Hepatocyte (in vitro differentiated cells): ENCODE data around the gene ZDHHC11B. TPM values are rescaled to one million over a fixed set of nuclear protein-coding genes. Genes with fewer than 3 reads are reported as not detected.
"Not testable (repeated sequence)": the region's sequence is repeated elsewhere in the genome, so short reads cannot be mapped to it uniquely, and the experiment has no call there.

Source experiments
- DNase-seq: peaks from one replicate; pipeline ENCODE4 v3.0.0-alpha.2; 2016; ENCODE audit warnings: low spot score
- H2AFZ ChIP-seq: fragments of 200-600 bp; sonication (generic); 2 replicates; pipeline ENCODE4 v1.6.0; 2016; ENCODE audit warnings: antibody characterized with exemption, mild to moderate bottlenecking
- H3K27ac ChIP-seq: fragments of 200-600 bp; sonication (generic); 2 replicates; pipeline ENCODE4 v1.5.1; 2016; ENCODE audit warnings: mild to moderate bottlenecking
- H3K27me3 ChIP-seq: fragments of 200-600 bp; sonication (generic); 2 replicates; pipeline ENCODE4 v1.6.1; 2016
- H3K36me3 ChIP-seq: fragments of 200-600 bp; sonication (generic); replicated peaks from 2 replicates; pipeline ENCODE4 v1.5.1; 2016; ENCODE audit warnings: low read depth; ENCODE audit not compliant: insufficient read depth
- H3K4me1 ChIP-seq: fragments of 200-600 bp; sonication (generic); 2 replicates; pipeline ENCODE4 v1.5.1; 2016; ENCODE audit warnings: mild to moderate bottlenecking, moderate library complexity; ENCODE audit not compliant: insufficient read depth
- H3K4me2 ChIP-seq: fragments of 200-600 bp; sonication (generic); 2 replicates; pipeline ENCODE4 v1.6.0; 2016
- H3K4me3 ChIP-seq: fragments of 200-600 bp; sonication (generic); 2 replicates; pipeline ENCODE4 v1.5.1; 2016; ENCODE audit warnings: mild to moderate bottlenecking
- H3K79me2 ChIP-seq: fragments of 200-600 bp; sonication (generic); 2 replicates; pipeline ENCODE4 v1.6.0; 2017; ENCODE audit warnings: mild to moderate bottlenecking
- H3K9me2 ChIP-seq: fragments of 200-600 bp; sonication (generic); replicated peaks from 2 replicates; pipeline ENCODE4 v1.6.0; 2017; ENCODE audit warnings: mild to moderate bottlenecking; ENCODE audit not compliant: insufficient read depth
- H3K9me3 ChIP-seq: fragments of 200-600 bp; sonication (generic); 2 replicates; pipeline ENCODE4 v1.5.1; 2016; ENCODE audit warnings: low read depth, mild to moderate bottlenecking
- H4K20me1 ChIP-seq: fragments of 200-600 bp; sonication (generic); 2 replicates; pipeline ENCODE4 v1.6.0; 2016; ENCODE audit warnings: mild to moderate bottlenecking; ENCODE audit not compliant: insufficient read depth, poor library complexity, severe bottlenecking
- CTCF ChIP-seq: fragments of 200-600 bp; sonication (generic); IDR thresholded peaks from 2 replicates; pipeline ENCODE4 v1.5.1; 2016; ENCODE audit warnings: antibody characterized with exemption, mild to moderate bottlenecking; ENCODE audit not compliant: poor library complexity
- EZH2 ChIP-seq: fragments of 200-600 bp; sonication (generic); IDR thresholded peaks from 2 replicates; pipeline ENCODE4 v1.6.1; 2016; ENCODE audit warnings: antibody characterized with exemption, mild to moderate bottlenecking, borderline replicate concordance
- EZH2phosphoT487 ChIP-seq: fragments of 200-600 bp; sonication (generic); IDR thresholded peaks from one replicate; pipeline ENCODE4 v1.6.1; 2018; ENCODE audit warnings: antibody characterized with exemption, mild to moderate bottlenecking, low read depth, moderate library complexity; ENCODE audit not compliant: unreplicated experiment, severe bottlenecking
- WGBS: methylation state at CpG from one replicate; pipeline ENCODE4 v1.1.6; 2016; ENCODE audit warnings: low lambda C conversion rate; ENCODE audit errors: missing lambda C conversion rate; 5-methylcytosine and 5-hydroxymethylcytosine counted together
- polyA plus RNA-seq: library from polyadenylated mRNA; unstranded; fragments of >200 nt; fragmentation: Nextera tagmentation; extraction: Ambion mirVana; gene quantifications from 2 replicates; pipeline ENCODE4 v1.2.1, GENCODE V29; 2016
- total RNA-seq: library from RNA; depleted of rRNA; stranded (reverse); fragments of >200 nt; gene quantifications from 2 replicates; pipeline ENCODE4 v1.2.3, GENCODE V29; 2014

Gene ZDHHC11B
- total and polyA plus RNA-seq, 2 experiments from 2014 or later = 0.83 to 1.3 TPM

- H3K9me3 ChIP-seq = no peaks in the 10 kb centered on the region
- no peaks in the 10 kb centered on the region for H3K4me1 ChIP-seq
- H3K4me3 ChIP-seq = no peak overlapping the region
- no peak overlapping the region for H2AFZ ChIP-seq
- no peaks in the 10 kb centered on the region for H3K36me3 ChIP-seq
- no peak overlapping the region for H3K4me2 ChIP-seq
- no peaks in the 10 kb centered on the region for H3K9me2 ChIP-seq
- no peak overlapping the region for H3K27ac ChIP-seq
- no peaks in the 10 kb centered on the region for H3K27me3 ChIP-seq
- no peaks in the 10 kb centered on the region for H4K20me1 ChIP-seq
- DNase-seq = no peak
- no peaks in the 10 kb centered on the region for H3K79me2 ChIP-seq
- TF ChIP-seq CTCF = no peak
- TF ChIP-seq EZH2 = no peak
- TF ChIP-seq EZH2phosphoT487 = no peak
- WGBS = 76% methylated on average over 11 of the region's 11 CpGs
These were observed 38.2 kb downstream of the ZDHHC11B start for GRCh38 chr5:746258-746761.

- not testable (repeated sequence) for H3K9me2 ChIP-seq, H3K4me2 ChIP-seq, H3K27ac ChIP-seq, H3K4me3 ChIP-seq, H2AFZ ChIP-seq, H3K27me3 ChIP-seq, H3K36me3 ChIP-seq, H3K79me2 ChIP-seq, H3K4me1 ChIP-seq, H3K9me3 ChIP-seq, H4K20me1 ChIP-seq, DNase-seq
- WGBS = 92% methylated on average over 21 of the region's 23 CpGs
These were observed 39.0 kb downstream of the ZDHHC11B start for GRCh38 chr5:745272-746142.

GRCh38 chr5:743696-744404 lies 40.7 kb downstream of the ZDHHC11B start:
- H3K4me2 ChIP-seq, DNase-seq, H2AFZ ChIP-seq, H3K27me3 ChIP-seq, H3K79me2 ChIP-seq, H3K4me1 ChIP-seq, H3K9me3 ChIP-seq, H3K36me3 ChIP-seq, H4K20me1 ChIP-seq, H3K27ac ChIP-seq, H3K4me3 ChIP-seq, H3K9me2 ChIP-seq: not testable (repeated sequence)
- 81% methylated on average over 11 of the region's 11 CpGs for WGBS

- not testable (repeated sequence) for H4K20me1 ChIP-seq, H3K36me3 ChIP-seq, H3K27me3 ChIP-seq, H3K4me1 ChIP-seq, H3K4me2 ChIP-seq, H3K27ac ChIP-seq, H3K9me2 ChIP-seq, H3K4me3 ChIP-seq, H3K79me2 ChIP-seq, H3K9me3 ChIP-seq, H2AFZ ChIP-seq, DNase-seq
- WGBS = 88% methylated on average over 6 of the region's 6 CpGs
These were observed 42.3 kb downstream of the ZDHHC11B start for GRCh38 chr5:742276-742675.

GRCh38 chr5:734145-734544 lies 50.4 kb downstream of the ZDHHC11B start:
- not testable (repeated sequence) for H3K27me3 ChIP-seq, H3K79me2 ChIP-seq, H3K9me3 ChIP-seq, H3K4me2 ChIP-seq, H4K20me1 ChIP-seq, H3K36me3 ChIP-seq, H3K4me1 ChIP-seq, H3K9me2 ChIP-seq, H2AFZ ChIP-seq, H3K27ac ChIP-seq, H3K4me3 ChIP-seq, DNase-seq
- WGBS = no CpG with 5 or more reads among the region's 1 CpG

- H2AFZ ChIP-seq, H4K20me1 ChIP-seq, H3K4me3 ChIP-seq, H3K4me1 ChIP-seq, H3K9me2 ChIP-seq, H3K4me2 ChIP-seq, H3K27ac ChIP-seq, DNase-seq, H3K9me3 ChIP-seq, H3K79me2 ChIP-seq, H3K27me3 ChIP-seq, H3K36me3 ChIP-seq: not testable (repeated sequence)
- WGBS = 96% methylated on average over 10 of the region's 10 CpGs
These were observed 51.6 kb downstream of the ZDHHC11B start for GRCh38 chr5:732754-733454.

- 77% methylated on average over 5 of the region's 7 CpGs for WGBS
- not testable (repeated sequence) for H3K4me2 ChIP-seq, H3K4me1 ChIP-seq, H2AFZ ChIP-seq, H3K4me3 ChIP-seq, H3K36me3 ChIP-seq, H3K9me3 ChIP-seq, H3K27ac ChIP-seq, H4K20me1 ChIP-seq, DNase-seq, H3K79me2 ChIP-seq, H3K9me2 ChIP-seq, H3K27me3 ChIP-seq
These were observed 55.3 kb downstream of the ZDHHC11B start for GRCh38 chr5:729225-729624.
